Midbrain (tissue), 1 donor: Measurements from ENCODE around the gene MYL6.

Experiments used
- DNase-seq: peaks from one replicate; lab custom pipeline; 2025; lab: John Stamatoyannopoulos, UW

The MYL6 gene

GRCh38 chr12:56129206-56129941, 28.8 kb upstream of the MYL6 start:
- DNase-seq, result no peak

GRCh38 chr12:56129942-56130495, 28.1 kb upstream of the MYL6 start:
- no peak for DNase-seq

- DNase-seq, result no peak
These were observed 27.3 kb upstream of the MYL6 start for GRCh38 chr12:56130876-56131275.

- DNase-seq, result no peak
These were observed 23.3 kb upstream of the MYL6 start for GRCh38 chr12:56134897-56135296.

GRCh38 chr12:56137853-56138571, 20.1 kb upstream of the MYL6 start:
- no peak for DNase-seq

- DNase-seq, result no peak
These were observed 16.0 kb upstream of the MYL6 start for GRCh38 chr12:56141946-56142784.

GRCh38 chr12:56143217-56143616, 14.9 kb upstream of the MYL6 start:
- DNase-seq, result no peak

GRCh38 chr12:56143870-56144269, 14.3 kb upstream of the MYL6 start:
- DNase-seq, result no peak

- no peak for DNase-seq
These were observed 12.9 kb upstream of the MYL6 start for GRCh38 chr12:56145217-56145616.

GRCh38 chr12:56146492-56147460, 11.4 kb upstream of the MYL6 start:
- no peak for DNase-seq

GRCh38 chr12:56150563-56150962, 7.6 kb upstream of the MYL6 start:
- no peak for DNase-seq

GRCh38 chr12:56151672-56152131, 6.5 kb upstream of the MYL6 start:
- no peak for DNase-seq

- peak; percentile 93 for DNase-seq
These were observed 5.9 kb upstream of the MYL6 start, which contains the start of gene MYL6B for GRCh38 chr12:56152132-56152755. MYL6B (plus strand) TSS chr12:56152587; CDS start chr12:56153919, 1,332 bp downstream.

GRCh38 chr12:56152756-56153677, 5.1 kb upstream of the MYL6 start:
- DNase-seq, result no peak

GRCh38 chr12:56153678-56154065, 4.5 kb upstream of the MYL6 start:
- no peak for DNase-seq

GRCh38 chr12:56154246-56154771, 3.9 kb upstream of the MYL6 start:
- DNase-seq, result no peak

GRCh38 chr12:56154818-56155217, 3.3 kb upstream of the MYL6 start:
- DNase-seq, result no peak

- no peak for DNase-seq
These were observed 2.8 kb upstream of the MYL6 start for GRCh38 chr12:56155256-56155845.
